ENCODE data around the gene DCP2. TPM values are rescaled to one million over a fixed set of nuclear protein-coding genes. Genes with fewer than 3 reads are reported as not detected.

The DCP2 gene
- total and polyA plus RNA-seq, 2 donors from 2014 or later = 6.9 to 43.0 TPM

GRCh38 chr5:112998296-112998695 lies 21.7 kb downstream of the DCP2 start:
- FAIRE-seq = no peak
- Histone ChIP-seq H3K36me3 (ENCODE audit: control insufficient read depth in 2 of 3, insufficient read depth in 3 of 3, low read length in 3 of 3) (peaks cover 3 to 23% (median 14%) of the 10 kb centered on the region in 3 donors), H3K9ac (ENCODE audit: low read length in 3 of 3) (no peak overlapping the region), H3K27ac (ENCODE audit: low read depth in 2 of 2, low read length in 2 of 2) (no peak overlapping the region), H3K9me3 (ENCODE audit: control insufficient read depth in 2 of 3, insufficient read depth in 1 of 3, low read length in 3 of 3) (no peaks in the 10 kb centered on the region), H3K27me3 (ENCODE audit: control insufficient read depth, insufficient read depth, low read length) (no peaks in the 10 kb centered on the region), H3K4me1 (ENCODE audit: control insufficient read depth in 2 of 3, insufficient read depth in 2 of 3, low read depth in 1 of 3, low read length in 3 of 3) (no peaks in the 10 kb centered on the region), H3K4me3 (ENCODE audit: low read length in 3 of 3) (no peak overlapping the region)
- TF ChIP-seq CTCF (IDR thresholded peaks at IDR 0.05; ENCODE audit: borderline replicate concordance, extremely low read depth, insufficient read depth) = no peak
- no peak for DNase-seq
- intact Hi-C loops (cut with DNase I) = loop anchor here (10.0 kb wide), 1 partner anchor 337 kb away; no protein-coding TSS in a partner anchor

- H3K9ac ChIP-seq (ENCODE audit: low read length in 3 of 3) = no peak overlapping the region
- H3K36me3 ChIP-seq (ENCODE audit: control insufficient read depth in 2 of 3, insufficient read depth in 3 of 3, low read length in 3 of 3) = peaks cover 5 to 18% (median 15%) of the 10 kb centered on the region in 3 donors
- no peak overlapping the region for H3K4me3 ChIP-seq (ENCODE audit: low read length in 3 of 3)
- intact Hi-C loops (cut with DNase I) = no loop called here
- no peaks in the 10 kb centered on the region for H3K9me3 ChIP-seq (ENCODE audit: control insufficient read depth in 2 of 3, insufficient read depth in 1 of 3, low read length in 3 of 3)
- FAIRE-seq = no peak
- H3K27me3 ChIP-seq (ENCODE audit: control insufficient read depth, insufficient read depth, low read length) = no peaks in the 10 kb centered on the region
- DNase-seq = no peak
- no peaks in the 10 kb centered on the region for H3K4me1 ChIP-seq (ENCODE audit: control insufficient read depth in 2 of 3, insufficient read depth in 2 of 3, low read depth in 1 of 3, low read length in 3 of 3)
- no peak overlapping the region for H3K27ac ChIP-seq (ENCODE audit: low read depth in 2 of 2, low read length in 2 of 2)
- TF ChIP-seq CTCF (IDR thresholded peaks at IDR 0.05; ENCODE audit: borderline replicate concordance, extremely low read depth, insufficient read depth) = no peak
Observed at GRCh38 chr5:113000466-113000865, 23.9 kb downstream of the DCP2 start.

GRCh38 chr5:113002423-113002822 lies 25.8 kb downstream of the DCP2 start:
- intact Hi-C loops (cut with DNase I) = no loop called here
- Histone ChIP-seq H3K36me3 (ENCODE audit: control insufficient read depth in 2 of 3, insufficient read depth in 3 of 3, low read length in 3 of 3) (peaks cover 8 to 18% (median 12%) of the 10 kb centered on the region in 3 donors), H3K4me3 (ENCODE audit: low read length in 3 of 3) (no peak overlapping the region)

More at GRCh38 chr5:113002423-113002822, 25.8 kb downstream of the DCP2 start:
- Histone ChIP-seq H3K9ac (ENCODE audit: low read length in 3 of 3) (no peak overlapping the region), H3K9me3 (ENCODE audit: control insufficient read depth in 2 of 3, insufficient read depth in 1 of 3, low read length in 3 of 3) (no peaks in the 10 kb centered on the region), H3K4me1 (ENCODE audit: control insufficient read depth in 2 of 3, insufficient read depth in 2 of 3, low read depth in 1 of 3, low read length in 3 of 3) (no peaks in the 10 kb centered on the region), H3K27me3 (ENCODE audit: control insufficient read depth, insufficient read depth, low read length) (no peaks in the 10 kb centered on the region), H3K27ac (ENCODE audit: low read depth in 2 of 2, low read length in 2 of 2) (no peak overlapping the region)
- DNase-seq = no peak
- no peak for TF ChIP-seq CTCF (IDR thresholded peaks at IDR 0.05; ENCODE audit: borderline replicate concordance, extremely low read depth, insufficient read depth)
- FAIRE-seq = no peak

Measured in kidney (tissue), 14 donors.